ENCODE results near the gene GIT2.
"Not testable (repeated sequence)": the region's sequence is repeated elsewhere in the genome, so short reads cannot be mapped to it uniquely, and the experiment has no call there.

The GIT2 gene

DNA sequence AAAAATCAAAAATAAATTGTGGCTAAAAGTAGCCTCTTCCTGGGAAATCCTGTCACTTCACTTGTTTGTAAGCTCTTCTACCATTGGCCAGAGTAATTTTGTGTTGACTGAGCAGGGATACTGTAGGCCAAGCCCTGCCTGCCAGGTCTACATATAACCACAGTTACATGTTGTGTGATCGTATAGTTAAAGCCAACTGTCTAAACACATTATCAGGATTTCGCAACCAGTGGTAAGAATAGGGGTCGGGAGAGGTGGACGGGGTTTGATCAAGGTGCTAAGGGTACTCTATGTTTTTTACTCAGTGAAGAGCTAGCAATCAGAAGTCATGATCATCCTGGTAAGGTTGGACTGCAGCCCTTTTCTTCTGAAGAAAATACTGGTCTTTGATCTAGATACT is 16.5 kb upstream of the GIT2 start:
- DNase-seq = no peak
- TF ChIP-seq POLR2A (IDR thresholded peaks at IDR 0.05; ENCODE audit: low read length) = no peak

GRCh38 chr12:110012137-110012536 is 16.0 kb upstream of the GIT2 start:
- DNase-seq = no peak
- no peak for TF ChIP-seq POLR2A (IDR thresholded peaks at IDR 0.05; ENCODE audit: low read length)
- TF ChIP-seq GATA1 (IDR thresholded peaks at IDR 0.05; ENCODE audit: low read depth, low read length) = no peak

GRCh38 chr12:110010853-110011723 is 14.9 kb upstream of the GIT2 start:
- no peak for DNase-seq
- TF ChIP-seq POLR2A (IDR thresholded peaks at IDR 0.05; ENCODE audit: low read length) (no peak), GATA1 (IDR thresholded peaks at IDR 0.05; ENCODE audit: low read depth, low read length) (no peak)

DNA sequence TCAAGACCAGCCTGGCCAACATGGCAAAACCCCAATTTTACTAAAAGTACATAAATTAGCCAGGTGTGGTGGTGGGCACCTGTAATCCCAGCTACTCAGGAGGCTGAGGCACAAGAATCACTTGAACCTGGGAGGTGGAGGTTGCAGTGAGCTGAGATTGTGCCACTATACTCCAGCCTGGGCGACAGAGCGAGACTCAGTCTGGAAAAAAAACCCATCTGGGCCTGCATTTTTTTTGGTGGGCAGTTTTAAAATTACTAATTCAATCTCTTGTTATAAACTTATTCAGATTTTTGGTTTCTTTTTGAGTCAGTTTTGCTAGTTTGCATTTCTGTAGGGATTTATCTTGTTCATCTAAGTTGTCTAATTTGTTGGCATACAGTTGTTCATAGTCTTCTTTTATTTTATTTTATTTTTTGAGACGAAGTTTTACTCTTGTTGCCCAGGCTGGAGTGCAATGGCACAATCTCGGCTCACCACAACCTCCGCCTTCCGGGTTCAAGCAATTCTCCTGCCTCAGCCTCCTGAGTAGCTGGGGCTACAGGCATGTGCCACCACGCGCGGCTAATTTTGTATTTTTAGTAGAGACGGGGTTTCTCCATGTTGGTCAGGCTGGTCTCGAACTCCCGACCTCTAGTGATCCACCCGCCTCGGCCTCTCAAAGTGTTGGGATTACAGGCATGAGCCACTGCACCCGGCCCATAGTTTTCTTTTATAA is 12.7 kb upstream of the GIT2 start:
- DNase-seq = not testable (repeated sequence)

DNA sequence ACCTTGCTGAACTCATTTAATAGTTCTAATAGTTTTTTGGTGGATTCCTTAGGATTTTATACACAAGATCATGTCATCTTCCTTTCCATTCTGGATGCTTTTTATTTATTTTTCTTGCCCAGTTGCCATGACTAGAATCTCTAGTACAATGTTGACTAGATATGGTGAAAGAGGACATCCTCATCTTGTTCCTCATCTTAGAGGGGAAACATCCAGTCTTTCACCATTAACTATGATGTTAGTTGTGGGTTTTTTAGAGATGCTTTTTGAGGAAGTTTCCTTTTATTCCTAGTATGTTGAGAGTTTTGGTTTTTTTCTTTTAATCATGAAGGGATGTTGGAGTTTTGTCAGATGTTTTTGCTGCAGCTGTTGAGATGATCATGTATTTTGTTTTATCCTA is 11.7 kb upstream of the GIT2 start:
- DNase-seq = no peak
- TF ChIP-seq POLR2A (IDR thresholded peaks at IDR 0.05; ENCODE audit: low read length) (no peak), GATA1 (IDR thresholded peaks at IDR 0.05; ENCODE audit: low read depth, low read length) (no peak)

DNA sequence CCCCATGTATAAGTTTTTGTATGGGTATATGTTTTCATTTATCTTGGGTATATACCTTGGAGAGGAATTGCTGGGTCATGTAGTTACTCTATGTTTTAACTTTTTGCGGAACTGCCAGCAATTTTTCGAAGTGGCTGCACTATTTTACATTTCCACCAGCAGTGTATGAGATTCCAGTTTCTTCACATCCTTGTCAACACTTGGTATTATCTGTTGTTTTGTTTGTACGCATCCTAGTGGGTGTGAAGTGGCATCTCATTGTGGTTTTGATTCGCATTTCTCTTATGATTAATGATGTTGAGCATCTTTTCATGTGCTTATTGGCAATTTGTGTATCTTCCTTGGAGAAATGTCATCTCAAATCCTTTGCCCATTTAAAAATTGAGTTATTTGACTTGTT is 9.9 kb upstream of the GIT2 start:
- TF ChIP-seq POLR2A (IDR thresholded peaks at IDR 0.05; ENCODE audit: low read length) (no peak), GATA1 (IDR thresholded peaks at IDR 0.05; ENCODE audit: low read depth, low read length) (no peak)
- DNase-seq = no peak

DNA sequence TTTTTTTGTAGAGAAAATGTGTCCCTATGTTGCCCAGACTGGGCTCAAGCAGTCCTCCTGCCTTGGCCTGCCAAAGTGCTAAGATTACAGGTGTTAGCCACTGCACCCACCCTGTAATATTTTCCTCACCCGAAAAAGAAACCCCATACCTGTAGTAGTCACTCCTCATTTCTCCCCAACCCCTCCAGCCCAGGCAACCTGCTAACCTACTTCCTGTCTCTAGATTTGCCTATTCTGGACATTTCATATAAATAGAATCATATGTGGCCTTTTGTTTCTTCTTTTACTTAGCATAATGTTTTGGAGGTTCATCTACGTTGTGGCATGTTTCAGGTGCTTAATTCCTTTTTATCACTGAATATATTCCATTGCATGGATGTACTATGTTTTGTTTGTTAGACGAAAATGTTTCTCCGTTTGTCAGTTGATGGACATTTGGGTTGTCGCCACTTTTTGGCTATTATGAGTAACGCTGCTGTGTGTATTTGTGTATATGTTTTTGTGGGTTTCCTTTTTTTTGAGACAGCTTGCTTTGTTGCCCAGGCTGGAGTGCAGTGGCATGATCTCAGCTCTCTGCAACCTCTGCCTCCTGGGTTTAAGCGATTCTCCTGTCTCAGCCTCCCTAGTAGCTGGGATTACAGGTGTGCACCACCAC is 9.3 kb upstream of the GIT2 start:
- DNase-seq = no peak
- TF ChIP-seq GATA1 (IDR thresholded peaks at IDR 0.05; ENCODE audit: low read depth, low read length) (no peak), POLR2A (IDR thresholded peaks at IDR 0.05; ENCODE audit: low read length) (no peak)

GRCh38 chr12:110004598-110004997 is 8.4 kb upstream of the GIT2 start:
- no peak for DNase-seq
- TF ChIP-seq GATA1 (IDR thresholded peaks at IDR 0.05; ENCODE audit: low read depth, low read length) (no peak), POLR2A (IDR thresholded peaks at IDR 0.05; ENCODE audit: low read length) (no peak)

GRCh38 chr12:110002676-110003515 is 6.7 kb upstream of the GIT2 start:
- TF ChIP-seq GATA1 (IDR thresholded peaks at IDR 0.05; ENCODE audit: low read depth, low read length) = no peak
- no peak for TF ChIP-seq POLR2A (IDR thresholded peaks at IDR 0.05; ENCODE audit: low read length)
- DNase-seq = no peak

- no peak for TF ChIP-seq GATA1 (IDR thresholded peaks at IDR 0.05; ENCODE audit: low read depth, low read length)
- no peak for TF ChIP-seq POLR2A (IDR thresholded peaks at IDR 0.05; ENCODE audit: low read length)
- no peak for DNase-seq
These were observed 5.4 kb upstream of the GIT2 start for GRCh38 chr12:110001596-110001995.

GRCh38 chr12:109999983-110000505 is 3.9 kb upstream of the GIT2 start:
- TF ChIP-seq GATA1 (IDR thresholded peaks at IDR 0.05; ENCODE audit: low read depth, low read length) (no peak), POLR2A (IDR thresholded peaks at IDR 0.05; ENCODE audit: low read length) (no peak)
- peak; percentile 33 to 48 for DNase-seq

DNA sequence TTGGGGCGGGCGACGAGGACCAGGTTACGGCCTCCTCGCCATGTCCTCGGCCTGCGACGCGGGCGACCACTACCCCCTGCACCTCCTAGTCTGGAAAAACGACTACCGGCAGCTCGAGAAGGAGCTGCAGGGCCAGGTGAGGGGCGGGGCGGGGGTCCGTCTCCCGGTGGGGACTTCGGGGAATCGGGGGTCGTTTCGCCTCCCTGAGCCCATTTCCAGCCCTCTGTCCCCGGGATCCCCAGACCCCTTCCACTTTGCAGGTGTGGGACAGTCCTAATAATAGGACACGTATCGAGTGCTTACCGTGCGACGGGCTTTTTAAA is 3.4 kb upstream of the GIT2 start:
- DNase-seq = no peak
- TF ChIP-seq POLR2A (IDR thresholded peaks at IDR 0.05; ENCODE audit: low read length) (no peak), GATA1 (IDR thresholded peaks at IDR 0.05; ENCODE audit: low read depth, low read length) (no peak)

DNA sequence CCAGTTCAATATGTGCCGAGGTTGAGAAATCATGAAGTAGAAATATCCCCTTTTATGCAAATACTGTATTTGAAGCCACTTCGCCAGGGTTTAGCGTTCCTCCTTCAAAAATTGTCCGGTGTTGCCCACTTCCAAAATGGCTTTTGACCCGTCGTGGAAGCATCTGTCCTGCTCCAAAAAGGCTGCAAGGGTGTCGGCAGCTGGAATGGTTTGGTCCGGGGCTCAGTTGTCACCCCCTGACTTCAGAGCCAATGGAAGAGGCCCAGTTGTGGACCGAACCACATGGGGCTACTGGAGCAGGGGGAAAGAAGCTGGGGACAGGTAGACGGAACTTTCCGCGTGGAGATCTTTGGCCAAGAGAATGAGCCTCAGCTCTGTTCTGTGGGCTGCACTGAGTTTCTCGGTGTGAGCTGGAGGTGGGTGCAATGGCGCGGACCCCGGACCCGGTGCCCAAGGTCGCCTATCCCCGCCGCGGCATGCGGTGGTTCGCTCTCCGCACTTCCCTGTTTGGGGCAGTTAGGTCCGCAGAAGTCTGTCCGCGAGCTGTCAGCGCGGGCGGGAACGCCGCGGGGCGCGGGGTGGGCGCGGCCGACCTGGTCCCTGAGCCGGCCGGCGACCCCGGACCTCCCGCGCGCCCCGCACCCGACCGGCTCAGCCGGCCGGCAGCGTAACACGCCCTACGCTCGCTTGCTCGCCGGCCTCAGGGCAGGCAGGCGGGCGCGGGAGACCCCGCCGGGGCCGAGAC is 2.9 kb upstream of the GIT2 start, which contains the start of gene ANKRD13A:
Gene ANKRD13A, plus strand, starts transcription at position 527 of the 745 bp plus-strand sequence. CDS start 259 bp downstream, outside the sequence.
- DNase-seq = peak; percentile 95 to 97
- TF ChIP-seq GATA1 (IDR thresholded peaks at IDR 0.05; ENCODE audit: low read depth, low read length) (no peak), POLR2A (IDR thresholded peaks at IDR 0.05; ENCODE audit: low read length) (peak; percentile 75)

Data from erythroblast (primary cell).